Measurements from ENCODE around the gene FBLN5.

Gene FBLN5, protein sequence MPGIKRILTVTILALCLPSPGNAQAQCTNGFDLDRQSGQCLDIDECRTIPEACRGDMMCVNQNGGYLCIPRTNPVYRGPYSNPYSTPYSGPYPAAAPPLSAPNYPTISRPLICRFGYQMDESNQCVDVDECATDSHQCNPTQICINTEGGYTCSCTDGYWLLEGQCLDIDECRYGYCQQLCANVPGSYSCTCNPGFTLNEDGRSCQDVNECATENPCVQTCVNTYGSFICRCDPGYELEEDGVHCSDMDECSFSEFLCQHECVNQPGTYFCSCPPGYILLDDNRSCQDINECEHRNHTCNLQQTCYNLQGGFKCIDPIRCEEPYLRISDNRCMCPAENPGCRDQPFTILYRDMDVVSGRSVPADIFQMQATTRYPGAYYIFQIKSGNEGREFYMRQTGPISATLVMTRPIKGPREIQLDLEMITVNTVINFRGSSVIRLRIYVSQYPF

GRCh38 chr14:91947475-91948184, at the start of gene FBLN5:
Gene FBLN5 (minus strand): TSS chr14:91947694. CDS start chr14:91947229, 465 bp downstream.
- no peak within 1 kb of the TSS for H3K4me3 ChIP-seq (ENCODE audit: low read depth, low read length)
- TF ChIP-seq MYC (IDR thresholded peaks at IDR 0.05; ENCODE audit: low read depth, low read length) (no peak), MAX (IDR thresholded peaks at IDR 0.05; ENCODE audit: low read depth, low read length) (no peak), POLR2A (IDR thresholded peaks at IDR 0.05; ENCODE audit: extremely low read depth, insufficient read length) (no peak)
- TF ChIP-seq, protein P1, sequence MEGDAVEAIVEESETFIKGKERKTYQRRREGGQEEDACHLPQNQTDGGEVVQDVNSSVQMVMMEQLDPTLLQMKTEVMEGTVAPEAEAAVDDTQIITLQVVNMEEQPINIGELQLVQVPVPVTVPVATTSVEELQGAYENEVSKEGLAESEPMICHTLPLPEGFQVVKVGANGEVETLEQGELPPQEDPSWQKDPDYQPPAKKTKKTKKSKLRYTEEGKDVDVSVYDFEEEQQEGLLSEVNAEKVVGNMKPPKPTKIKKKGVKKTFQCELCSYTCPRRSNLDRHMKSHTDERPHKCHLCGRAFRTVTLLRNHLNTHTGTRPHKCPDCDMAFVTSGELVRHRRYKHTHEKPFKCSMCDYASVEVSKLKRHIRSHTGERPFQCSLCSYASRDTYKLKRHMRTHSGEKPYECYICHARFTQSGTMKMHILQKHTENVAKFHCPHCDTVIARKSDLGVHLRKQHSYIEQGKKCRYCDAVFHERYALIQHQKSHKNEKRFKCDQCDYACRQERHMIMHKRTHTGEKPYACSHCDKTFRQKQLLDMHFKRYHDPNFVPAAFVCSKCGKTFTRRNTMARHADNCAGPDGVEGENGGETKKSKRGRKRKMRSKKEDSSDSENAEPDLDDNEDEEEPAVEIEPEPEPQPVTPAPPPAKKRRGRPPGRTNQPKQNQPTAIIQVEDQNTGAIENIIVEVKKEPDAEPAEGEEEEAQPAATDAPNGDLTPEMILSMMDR (IDR thresholded peaks at IDR 0.05; ENCODE audit: low read depth, low read length): no peak
- DNase-seq (ENCODE audit: low read depth): peak; percentile 11

- TF ChIP-seq MYC (IDR thresholded peaks at IDR 0.05; ENCODE audit: low read depth, low read length) (no peak), POLR2A (IDR thresholded peaks at IDR 0.05; ENCODE audit: extremely low read depth, insufficient read length) (no peak), MAX (IDR thresholded peaks at IDR 0.05; ENCODE audit: low read depth, low read length) (no peak)
- TF ChIP-seq, protein P1 (IDR thresholded peaks at IDR 0.05; ENCODE audit: low read depth, low read length): peak; percentile 55
- DNase-seq (ENCODE audit: low read depth): peak; percentile 62
- H3K4me3 ChIP-seq (ENCODE audit: low read depth, low read length): no peak overlapping the region
Observed at GRCh38 chr14:91996948-91997371, 49.5 kb upstream of the FBLN5 start.

DNA sequence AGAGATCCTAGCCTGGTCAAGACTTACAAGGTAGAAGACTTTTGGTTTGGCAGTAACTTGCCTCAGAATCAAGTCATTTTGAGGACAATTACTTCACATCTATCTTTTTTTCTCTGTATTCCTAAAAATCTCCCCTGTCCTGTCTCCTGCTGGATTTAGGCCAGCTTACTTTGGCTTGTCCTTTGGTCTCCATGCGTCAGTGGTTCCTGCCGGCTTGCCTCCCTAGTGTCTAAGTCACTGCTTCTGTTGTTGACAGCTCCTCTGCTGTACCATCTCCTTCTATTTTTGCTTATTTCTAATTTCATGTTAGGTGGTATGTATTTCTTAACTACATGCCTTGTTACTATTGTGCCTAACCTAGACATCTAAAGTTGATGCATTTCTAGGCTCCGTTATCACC, 39.7 kb upstream of the FBLN5 start:
- TF ChIP-seq POLR2A (IDR thresholded peaks at IDR 0.05; ENCODE audit: extremely low read depth, insufficient read length) (no peak), MAX (IDR thresholded peaks at IDR 0.05; ENCODE audit: low read depth, low read length) (no peak), MYC (IDR thresholded peaks at IDR 0.05; ENCODE audit: low read depth, low read length) (no peak)
- TF ChIP-seq, protein P1 (IDR thresholded peaks at IDR 0.05; ENCODE audit: low read depth, low read length): no peak
- no peak overlapping the region for H3K4me3 ChIP-seq (ENCODE audit: low read depth, low read length)
- no peak for DNase-seq (ENCODE audit: low read depth)

- DNase-seq (ENCODE audit: low read depth): peak; percentile 39
- TF ChIP-seq MYC (IDR thresholded peaks at IDR 0.05; ENCODE audit: low read depth, low read length) (no peak), POLR2A (IDR thresholded peaks at IDR 0.05; ENCODE audit: extremely low read depth, insufficient read length) (no peak), MAX (IDR thresholded peaks at IDR 0.05; ENCODE audit: low read depth, low read length) (no peak)
- TF ChIP-seq, protein P1 (IDR thresholded peaks at IDR 0.05; ENCODE audit: low read depth, low read length): no peak
- H3K4me3 ChIP-seq (ENCODE audit: low read depth, low read length): no peak overlapping the region
Observed at GRCh38 chr14:91985521-91986255, 38.2 kb upstream of the FBLN5 start.

DNA sequence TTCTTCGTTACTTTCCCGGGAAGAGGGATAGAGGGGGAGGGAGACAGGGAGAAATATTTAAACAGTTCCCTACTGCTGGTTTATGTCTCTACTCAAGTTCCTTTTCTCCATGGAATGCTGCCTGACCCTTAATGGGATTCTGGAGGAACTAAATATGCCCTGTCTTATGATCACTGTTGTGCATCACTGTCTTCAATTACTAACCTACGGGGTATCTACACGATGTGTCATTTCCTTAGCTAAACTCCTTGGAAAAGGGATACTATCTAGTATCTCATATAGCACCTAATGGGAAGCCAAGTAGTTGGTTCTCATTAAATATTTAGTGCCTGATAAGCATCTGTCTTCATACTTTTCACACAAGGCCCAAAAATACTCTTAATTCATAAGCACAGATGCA, 37.5 kb upstream of the FBLN5 start:
- no peak for DNase-seq (ENCODE audit: low read depth)
- TF ChIP-seq MAX (IDR thresholded peaks at IDR 0.05; ENCODE audit: low read depth, low read length): no peak
- no peak overlapping the region for H3K4me3 ChIP-seq (ENCODE audit: low read depth, low read length)
